ENCODE results near the gene HIVEP3. TPM values are rescaled to one million over a fixed set of nuclear protein-coding genes. Genes with fewer than 3 reads are reported as not detected.

HIVEP3 gene
- total and polyA plus RNA-seq, 3 experiments from 2014 or later, result 15.1 to 24.0 (median 23.0) TPM

GRCh38 chr1:41682845-41683625, 235.7 kb downstream of the HIVEP3 start:
- no peaks in the 10 kb centered on the region for H3K36me3 ChIP-seq (ENCODE audit: insufficient read depth, low read length)
- Mint-ChIP-seq H3K36me3 (peaks cover 0 to 1% (median 0%) of the 10 kb centered on the region in 3 donors), H3K9me3 (no peaks in the 10 kb centered on the region), H3K27me3 (peaks cover 0 to 1% of the 10 kb centered on the region in 2 donors), H3K27ac (peak overlapping the region in 7 of 8 donors; percentile 8 to 77 (median 52)), H3K4me1 (peaks cover 78 to 86% (median 79%) of the 10 kb centered on the region in 3 donors), H3K4me3 (peak overlapping the region; percentile 2 to 85 (median 69))
- CTCF ChIA-PET, result interaction anchor here (3.1 kb wide), 1 partner anchor 10 kb away, joined by 15 read pairs; no protein-coding TSS in a partner anchor
- H3K27me3 ChIP-seq (ENCODE audit: insufficient read depth, low read length, poor library complexity, severe bottlenecking), result no peaks in the 10 kb centered on the region
- peak overlapping the region; percentile 10 for H3K27ac ChIP-seq (ENCODE audit: low read depth, low read length)
- peaks cover 66% of the 10 kb centered on the region for H3K4me1 ChIP-seq (ENCODE audit: insufficient read depth, low read length)
- H3K9me3 ChIP-seq (ENCODE audit: low read length), result no peaks in the 10 kb centered on the region
- POLR2A ChIA-PET, result no interaction called here
- H3K4me3 ChIP-seq (ENCODE audit: low read length), result peak overlapping the region; percentile 5
- DNase-seq, result no peak

GRCh38 chr1:41682149-41682548, 236.6 kb downstream of the HIVEP3 start:
- H3K9me3 ChIP-seq (ENCODE audit: low read length), result no peaks in the 10 kb centered on the region
- Mint-ChIP-seq H3K4me3 (peak overlapping the region in 1 of 7 donors; percentile 28), H3K9me3 (no peaks in the 10 kb centered on the region), H3K27ac (peak overlapping the region in 2 of 8 donors; percentile 32 to 47), H3K36me3 (peaks cover 0 to 1% (median 0%) of the 10 kb centered on the region in 3 donors), H3K4me1 (peaks cover 77 to 95% (median 85%) of the 10 kb centered on the region in 3 donors), H3K27me3 (peaks cover 0 to 1% of the 10 kb centered on the region in 2 donors)
- H3K27me3 ChIP-seq (ENCODE audit: insufficient read depth, low read length, poor library complexity, severe bottlenecking), result no peaks in the 10 kb centered on the region
- H3K27ac ChIP-seq (ENCODE audit: low read depth, low read length), result no peak overlapping the region
- peaks cover 68% of the 10 kb centered on the region for H3K4me1 ChIP-seq (ENCODE audit: insufficient read depth, low read length)
- no peak for DNase-seq
- ChIA-PET CTCF (interaction anchor here (3.1 kb wide), 1 partner anchor 10 kb away, joined by 15 read pairs; no protein-coding TSS in a partner anchor), POLR2A (no interaction called here)
- H3K36me3 ChIP-seq (ENCODE audit: insufficient read depth, low read length), result no peaks in the 10 kb centered on the region
- H3K4me3 ChIP-seq (ENCODE audit: low read length), result no peak overlapping the region

- peaks cover 74 to 92% (median 86%) of the 10 kb centered on the region in 3 donors for H3K4me1 Mint-ChIP-seq
- no peak for DNase-seq
- Histone ChIP-seq H3K36me3 (ENCODE audit: insufficient read depth, low read length) (no peaks in the 10 kb centered on the region), H3K9me3 (ENCODE audit: low read length) (no peaks in the 10 kb centered on the region), H3K4me1 (ENCODE audit: insufficient read depth, low read length) (peaks cover 68% of the 10 kb centered on the region), H3K27ac (ENCODE audit: low read depth, low read length) (no peak overlapping the region), H3K4me3 (ENCODE audit: low read length) (no peak overlapping the region), H3K27me3 (ENCODE audit: insufficient read depth, low read length, poor library complexity, severe bottlenecking) (no peaks in the 10 kb centered on the region)
- H3K27ac Mint-ChIP-seq, result peak overlapping the region in 4 of 8 donors; percentile 32 to 58 (median 49)
- H3K9me3 Mint-ChIP-seq, result no peaks in the 10 kb centered on the region
- no peak overlapping the region for H3K4me3 Mint-ChIP-seq
- peaks cover 0 to 1% of the 10 kb centered on the region in 2 donors for H3K27me3 Mint-ChIP-seq
- POLR2A ChIA-PET, result no interaction called here
- CTCF ChIA-PET, result interaction anchor here (1.1 to 3.1 kb wide), 2 partner anchors 9 to 492 kb away, joined by 3 to 15 read pairs; no protein-coding TSS in a partner anchor
- H3K36me3 Mint-ChIP-seq, result no peaks in the 10 kb centered on the region
These were observed 237.2 kb downstream of the HIVEP3 start for GRCh38 chr1:41681331-41682098.

- peaks cover 71 to 90% (median 84%) of the 10 kb centered on the region in 3 donors for H3K4me1 Mint-ChIP-seq
- Histone ChIP-seq H3K9me3 (ENCODE audit: low read length) (no peaks in the 10 kb centered on the region), H3K27me3 (ENCODE audit: insufficient read depth, low read length, poor library complexity, severe bottlenecking) (no peaks in the 10 kb centered on the region), H3K27ac (ENCODE audit: low read depth, low read length) (no peak overlapping the region), H3K36me3 (ENCODE audit: insufficient read depth, low read length) (no peaks in the 10 kb centered on the region), H3K4me3 (ENCODE audit: low read length) (no peak overlapping the region), H3K4me1 (ENCODE audit: insufficient read depth, low read length) (peaks cover 71% of the 10 kb centered on the region)
- DNase-seq, result no peak
- H3K27ac Mint-ChIP-seq, result peak overlapping the region in 2 of 8 donors; percentile 12 to 31
- ChIA-PET CTCF (no interaction called here), POLR2A (no interaction called here)
- peak overlapping the region in 2 of 7 donors; percentile 50 to 54 for H3K4me3 Mint-ChIP-seq
- H3K36me3 Mint-ChIP-seq, result no peaks in the 10 kb centered on the region
- H3K27me3 Mint-ChIP-seq, result peaks cover 0 to 1% of the 10 kb centered on the region in 2 donors
- H3K9me3 Mint-ChIP-seq, result no peaks in the 10 kb centered on the region
These were observed 238.7 kb downstream of the HIVEP3 start for GRCh38 chr1:41679994-41680393.

GRCh38 chr1:41679531-41679930, 239.2 kb downstream of the HIVEP3 start:
- H3K27me3 ChIP-seq (ENCODE audit: insufficient read depth, low read length, poor library complexity, severe bottlenecking), result no peaks in the 10 kb centered on the region
- H3K36me3 ChIP-seq (ENCODE audit: insufficient read depth, low read length), result no peaks in the 10 kb centered on the region
- H3K4me1 Mint-ChIP-seq, result peaks cover 71 to 90% (median 84%) of the 10 kb centered on the region in 3 donors
- no peak for DNase-seq
- no peaks in the 10 kb centered on the region for H3K36me3 Mint-ChIP-seq
- no peaks in the 10 kb centered on the region for H3K9me3 Mint-ChIP-seq
- peak overlapping the region in 3 of 8 donors; percentile 12 to 31 (median 24) for H3K27ac Mint-ChIP-seq
- ChIA-PET CTCF (no interaction called here), POLR2A (no interaction called here)
- peaks cover 0 to 1% of the 10 kb centered on the region in 2 donors for H3K27me3 Mint-ChIP-seq
- no peak overlapping the region for H3K4me3 ChIP-seq (ENCODE audit: low read length)
- H3K27ac ChIP-seq (ENCODE audit: low read depth, low read length), result no peak overlapping the region
- H3K4me3 Mint-ChIP-seq, result peak overlapping the region in 3 of 7 donors; percentile 50 to 59 (median 54)
- H3K9me3 ChIP-seq (ENCODE audit: low read length), result no peaks in the 10 kb centered on the region
- peaks cover 71% of the 10 kb centered on the region for H3K4me1 ChIP-seq (ENCODE audit: insufficient read depth, low read length)

- Histone ChIP-seq H3K27ac (ENCODE audit: low read depth, low read length) (no peak overlapping the region), H3K9me3 (ENCODE audit: low read length) (no peaks in the 10 kb centered on the region), H3K4me3 (ENCODE audit: low read length) (no peak overlapping the region), H3K4me1 (ENCODE audit: insufficient read depth, low read length) (peaks cover 71% of the 10 kb centered on the region), H3K27me3 (ENCODE audit: insufficient read depth, low read length, poor library complexity, severe bottlenecking) (no peaks in the 10 kb centered on the region), H3K36me3 (ENCODE audit: insufficient read depth, low read length) (no peaks in the 10 kb centered on the region)
- H3K27me3 Mint-ChIP-seq, result peaks cover 0 to 1% of the 10 kb centered on the region in 2 donors
- H3K9me3 Mint-ChIP-seq, result no peaks in the 10 kb centered on the region
- peak overlapping the region in 5 of 8 donors; percentile 29 to 75 (median 61) for H3K27ac Mint-ChIP-seq
- ChIA-PET POLR2A (no interaction called here), CTCF (no interaction called here)
- peaks cover 71 to 90% (median 84%) of the 10 kb centered on the region in 3 donors for H3K4me1 Mint-ChIP-seq
- H3K4me3 Mint-ChIP-seq, result peak overlapping the region in 1 of 7 donors; percentile 72
- DNase-seq, result no peak
- no peaks in the 10 kb centered on the region for H3K36me3 Mint-ChIP-seq
These were observed 240.4 kb downstream of the HIVEP3 start for GRCh38 chr1:41678111-41678878.

- Mint-ChIP-seq H3K27me3 (peaks cover 0 to 1% of the 10 kb centered on the region in 2 donors), H3K9me3 (no peaks in the 10 kb centered on the region), H3K36me3 (no peaks in the 10 kb centered on the region), H3K27ac (no peak overlapping the region), H3K4me1 (peaks cover 71 to 90% (median 84%) of the 10 kb centered on the region in 3 donors), H3K4me3 (no peak overlapping the region)
- Histone ChIP-seq H3K27me3 (ENCODE audit: insufficient read depth, low read length, poor library complexity, severe bottlenecking) (no peaks in the 10 kb centered on the region), H3K27ac (ENCODE audit: low read depth, low read length) (no peak overlapping the region), H3K9me3 (ENCODE audit: low read length) (no peaks in the 10 kb centered on the region), H3K36me3 (ENCODE audit: insufficient read depth, low read length) (no peaks in the 10 kb centered on the region), H3K4me3 (ENCODE audit: low read length) (no peak overlapping the region), H3K4me1 (ENCODE audit: insufficient read depth, low read length) (peaks cover 71% of the 10 kb centered on the region)
- ChIA-PET POLR2A (no interaction called here), CTCF (no interaction called here)
- DNase-seq, result no peak
These were observed 241.1 kb downstream of the HIVEP3 start for GRCh38 chr1:41677620-41678019.
